Fibroblast of peridontal ligament (primary cell): ENCODE measurements around the gene PPFIA1.
"Not testable (repeated sequence)": the region's sequence is repeated elsewhere in the genome, so short reads cannot be mapped to it uniquely, and the experiment has no call there.

ENCODE experiments used
- DNase-seq: peaks from one replicate; pipeline ENCODE4 v3.0.0-alpha.2; 2010; ENCODE audit errors: extremely low read depth

Gene PPFIA1

GRCh38 chr11:70358753-70359152, 88.3 kb downstream of the PPFIA1 start:
- DNase-seq, result no peak

DNA sequence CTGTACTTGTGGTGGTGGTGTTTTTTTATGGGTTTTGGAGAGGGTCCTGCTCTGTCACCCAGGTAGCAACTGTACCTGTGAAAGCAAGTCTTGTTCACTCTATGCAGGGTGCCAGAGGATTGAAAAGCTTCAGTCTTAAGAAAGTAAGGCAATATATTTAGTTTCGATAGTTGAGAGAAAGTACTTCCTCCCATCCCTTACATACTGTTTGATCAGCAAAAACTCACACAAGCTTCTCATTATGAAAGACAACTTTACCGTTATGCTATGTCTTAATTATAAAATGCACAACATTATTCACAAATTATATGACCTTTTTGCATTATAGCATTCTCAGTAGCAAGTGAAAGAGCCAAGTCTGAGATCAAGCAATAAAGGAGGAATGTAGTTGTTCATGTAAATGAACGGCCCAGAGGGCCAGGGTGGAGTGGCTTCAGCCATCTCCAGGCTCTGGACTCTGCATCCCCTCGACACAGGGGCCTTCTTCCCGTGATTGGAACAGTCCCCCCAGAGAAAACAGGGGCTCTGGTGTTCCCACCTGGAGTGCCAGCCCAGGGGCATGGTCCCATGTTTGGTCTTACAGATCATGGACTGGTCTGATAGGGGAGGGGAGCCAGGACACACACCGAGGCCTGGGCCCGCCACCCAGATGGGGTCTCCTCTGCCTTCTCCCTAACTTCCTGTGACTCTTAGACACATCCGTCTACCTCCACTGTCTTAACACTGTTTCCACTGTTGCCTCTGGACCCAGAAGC, 89.1 kb downstream of the PPFIA1 start:
- no peak for DNase-seq

GRCh38 chr11:70360211-70360610, 89.7 kb downstream of the PPFIA1 start:
- DNase-seq, result no peak

DNA sequence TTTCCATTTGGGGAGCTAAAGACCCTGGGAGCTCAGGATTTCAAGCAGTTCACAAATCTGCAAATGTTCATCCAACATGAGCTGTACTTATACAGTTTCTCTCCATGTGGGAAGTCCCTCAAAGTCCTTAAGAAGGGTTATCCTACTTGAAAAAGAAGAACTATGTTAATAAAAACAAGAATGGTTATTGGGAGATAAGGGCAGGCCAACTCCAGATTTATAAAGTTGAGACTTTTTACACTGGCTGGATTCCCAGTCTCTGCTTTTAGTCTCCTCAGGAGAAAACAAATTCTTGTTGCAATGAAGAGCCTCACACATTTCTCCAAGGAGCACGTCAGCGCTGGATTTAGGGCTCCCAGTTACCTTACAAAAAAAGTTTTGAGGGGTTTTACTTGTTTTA, 93.7 kb downstream of the PPFIA1 start:
- DNase-seq, result no peak

DNA sequence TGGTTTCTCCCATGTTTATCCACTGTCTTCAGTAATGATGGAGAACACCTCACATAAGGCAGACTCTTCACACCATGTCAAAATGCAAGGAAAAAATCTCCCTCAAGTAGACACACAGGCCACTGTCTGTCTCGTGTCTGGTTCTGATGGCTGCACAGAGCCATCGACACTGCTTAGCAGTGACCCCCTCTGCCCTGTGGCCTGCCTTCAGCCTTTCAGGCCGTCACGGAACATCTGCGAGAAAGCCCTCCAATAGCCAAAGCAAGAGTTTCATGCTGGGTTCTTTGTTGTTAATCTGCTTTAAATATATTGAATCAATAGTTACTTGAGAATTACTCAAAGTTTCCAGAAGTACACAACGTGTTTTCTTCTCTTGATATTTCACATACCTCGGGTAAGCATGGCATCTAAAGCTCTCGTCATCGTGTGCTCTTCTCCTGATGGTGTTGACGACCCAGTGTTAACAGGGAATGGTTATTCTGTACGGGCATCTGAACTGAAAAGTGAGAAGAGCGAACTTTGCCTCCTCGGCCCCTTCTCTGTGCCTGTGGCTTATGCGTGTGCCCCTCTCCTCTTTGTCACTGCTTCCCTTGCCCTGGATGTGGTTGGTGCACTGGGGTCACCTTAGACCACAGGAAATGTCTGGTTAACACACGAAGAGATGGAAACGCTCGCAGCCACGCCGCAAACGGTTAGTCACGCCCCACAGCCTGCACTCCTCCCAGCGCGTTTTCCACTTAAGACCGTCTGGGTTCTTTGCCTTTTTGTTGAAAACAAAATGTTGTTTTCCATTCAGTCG, 94.5 kb downstream of the PPFIA1 start:
- no peak for DNase-seq

DNA sequence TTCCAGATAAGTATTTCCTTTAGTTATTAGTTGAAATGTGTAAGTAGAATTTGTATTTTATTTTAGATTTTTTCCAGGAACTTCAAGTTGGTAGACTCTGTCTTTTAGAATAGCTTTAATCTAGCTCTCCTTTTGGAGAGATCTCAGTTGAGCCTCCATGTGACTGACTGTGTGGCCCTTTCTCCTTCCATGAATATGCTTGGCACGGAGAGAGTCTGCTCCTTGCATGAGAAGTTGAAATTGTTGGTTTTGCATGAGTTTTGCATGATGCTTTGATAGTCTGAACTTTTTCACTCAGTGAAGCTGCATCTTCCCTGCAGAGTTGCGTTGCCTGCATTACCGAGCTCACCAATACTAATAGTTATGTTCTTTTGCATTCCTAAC, 95.0 kb downstream of the PPFIA1 start:
- DNase-seq, result no peak

DNA sequence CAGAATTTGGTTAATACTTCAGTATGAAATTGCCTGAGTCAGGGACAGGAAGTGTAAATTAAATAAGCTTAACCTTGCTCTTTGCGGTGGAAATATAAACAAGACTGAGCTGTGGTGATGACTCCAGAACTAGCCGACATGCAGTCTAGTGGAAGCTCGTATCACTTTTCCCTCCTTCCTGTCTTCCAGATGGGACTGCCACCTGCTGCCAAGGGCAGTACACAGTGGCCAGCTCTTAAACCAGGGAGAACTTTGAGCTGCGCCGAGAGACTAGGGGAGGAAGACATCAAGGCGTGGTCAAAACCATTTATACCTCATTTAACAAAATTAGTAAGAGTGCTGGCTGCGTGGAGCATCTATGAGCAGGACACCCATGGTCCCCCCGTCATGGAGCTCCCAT, 96.6 kb downstream of the PPFIA1 start:
- DNase-seq, result peak; percentile 8

DNA sequence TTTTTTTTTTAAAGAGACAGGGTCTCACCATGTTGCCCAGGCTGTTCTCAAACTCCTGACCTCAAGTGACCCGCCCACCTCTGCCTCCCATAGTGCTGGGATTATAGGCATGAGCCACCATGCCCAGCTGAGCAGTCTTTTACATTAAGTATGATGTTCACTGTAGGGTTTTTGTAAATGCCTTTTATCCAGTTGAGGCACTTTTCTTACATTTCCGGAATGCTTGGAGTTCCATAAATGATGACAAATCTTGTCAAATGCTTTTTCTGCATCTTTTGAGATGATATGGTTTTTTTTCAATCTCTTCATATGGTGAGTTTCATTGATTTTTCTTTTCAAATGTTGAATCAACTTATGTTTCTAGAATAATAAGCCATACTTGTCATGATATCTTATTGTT, 98.5 kb downstream of the PPFIA1 start:
- no peak for DNase-seq

DNA sequence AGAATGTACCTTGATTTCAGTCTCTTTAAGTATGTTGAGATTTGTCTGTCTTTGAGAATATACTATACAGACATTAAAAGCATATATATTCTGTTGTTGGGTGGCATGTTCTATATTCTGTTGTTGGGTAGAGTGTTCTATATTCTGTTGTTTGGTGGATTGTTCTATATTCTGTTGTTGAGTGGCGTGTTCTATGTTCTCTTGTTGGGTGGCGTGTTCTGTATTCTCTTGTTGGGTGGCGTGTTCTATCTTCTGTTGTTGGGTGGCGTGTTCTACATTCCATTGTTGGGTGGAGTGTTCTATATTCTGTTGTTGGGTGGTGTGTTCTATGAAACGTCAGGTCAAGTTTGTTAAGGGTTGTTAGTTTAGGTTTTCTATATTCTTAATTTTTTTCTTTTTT, 100.8 kb downstream of the PPFIA1 start:
- DNase-seq, result no peak

DNA sequence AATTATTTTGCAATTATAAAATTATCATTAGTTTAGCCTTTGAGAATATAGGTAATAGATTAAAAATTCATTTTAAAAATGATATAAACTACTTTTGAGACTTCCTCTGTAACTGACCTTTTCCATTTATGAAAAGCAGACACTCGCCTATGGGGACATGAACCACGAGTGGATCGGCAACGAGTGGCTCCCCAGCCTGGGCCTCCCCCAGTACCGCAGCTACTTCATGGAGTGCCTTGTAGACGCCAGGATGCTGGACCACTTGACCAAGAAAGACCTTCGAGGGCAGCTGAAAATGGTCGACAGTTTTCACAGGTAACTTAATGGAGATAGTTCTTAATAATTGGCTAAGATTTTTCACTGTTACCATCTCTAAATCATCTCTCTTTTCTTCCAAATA, 101.6 kb downstream of the PPFIA1 start:
- no peak for DNase-seq

- DNase-seq, result no peak
Measured at GRCh38 chr11:70376621-70377020, 106.1 kb downstream of the PPFIA1 start.

DNA sequence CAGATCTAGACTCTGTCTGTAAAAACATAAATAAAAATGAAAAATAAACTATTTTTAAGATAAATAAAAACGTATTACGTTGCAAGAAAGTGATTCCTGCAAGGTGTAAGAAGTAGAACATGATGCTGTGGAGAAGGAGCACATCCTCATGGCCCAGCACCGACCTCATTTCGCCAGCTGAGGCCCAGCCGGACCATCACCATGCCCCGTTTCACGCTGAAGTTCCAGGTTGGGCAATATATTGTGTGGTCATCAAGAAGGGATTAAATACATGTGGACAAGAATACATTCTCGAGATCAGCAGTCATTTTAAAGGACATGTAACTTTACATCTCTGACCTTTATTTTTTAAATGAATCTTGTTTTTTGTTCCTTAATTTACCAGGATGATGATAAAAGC, 107.2 kb downstream of the PPFIA1 start:
- DNase-seq, result no peak

GRCh38 chr11:70378506-70379134, 108.1 kb downstream of the PPFIA1 start:
- DNase-seq, result no peak

GRCh38 chr11:70381350-70381749, 110.9 kb downstream of the PPFIA1 start:
- no peak for DNase-seq

- peak; percentile 88 for DNase-seq
Measured at GRCh38 chr11:70381872-70382861, 111.7 kb downstream of the PPFIA1 start.

GRCh38 chr11:70383664-70384565, 113.4 kb downstream of the PPFIA1 start:
- no peak for DNase-seq

DNA sequence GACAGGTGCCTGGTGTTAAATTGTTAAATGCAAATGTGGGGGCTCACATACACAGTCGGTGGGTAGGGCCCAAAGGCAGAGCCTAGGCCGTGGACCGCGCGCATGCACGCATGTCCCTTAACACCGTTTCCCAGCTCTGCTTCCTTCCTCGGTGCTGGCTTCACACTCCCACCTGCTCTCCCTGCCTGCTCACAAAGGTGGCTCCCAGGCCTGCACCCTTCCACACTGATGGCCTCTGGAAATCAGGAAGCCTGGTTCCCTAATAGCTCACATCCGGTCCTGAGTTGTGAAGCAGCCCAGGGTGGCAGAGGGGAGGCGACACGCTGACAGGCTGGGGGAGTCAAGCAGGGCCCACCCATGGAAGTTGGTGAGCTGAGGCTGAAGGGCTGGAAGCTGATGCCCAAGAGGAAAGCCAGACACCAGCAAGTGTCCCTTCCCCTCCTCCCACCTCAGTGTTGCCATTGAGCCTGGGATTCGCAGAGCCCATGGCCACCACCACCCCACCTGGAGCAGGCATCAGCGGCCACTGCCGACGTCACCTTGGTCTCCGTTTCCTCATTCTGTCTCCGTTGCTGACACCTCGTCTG, 114.2 kb downstream of the PPFIA1 start:
- DNase-seq, result no peak

DNA sequence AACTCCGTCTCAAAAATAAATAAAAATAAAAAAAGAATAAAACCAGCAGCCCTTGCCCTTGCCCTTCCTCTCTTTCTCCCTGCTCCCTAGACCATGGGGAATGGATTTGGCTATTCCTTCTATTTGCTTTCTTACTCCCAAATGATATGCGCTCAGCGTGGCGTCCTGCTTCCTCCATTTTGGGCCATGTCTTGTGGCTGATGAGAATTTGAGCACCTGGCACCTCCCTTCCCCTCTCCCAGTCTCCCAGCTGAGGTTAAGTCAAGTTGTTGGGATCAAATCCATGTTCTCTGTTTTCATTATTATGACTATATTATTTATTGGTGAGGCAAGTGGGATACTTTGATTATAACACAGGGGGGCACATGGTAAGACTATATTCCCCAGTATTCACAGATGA, 117.1 kb downstream of the PPFIA1 start:
- DNase-seq, result no peak

DNA sequence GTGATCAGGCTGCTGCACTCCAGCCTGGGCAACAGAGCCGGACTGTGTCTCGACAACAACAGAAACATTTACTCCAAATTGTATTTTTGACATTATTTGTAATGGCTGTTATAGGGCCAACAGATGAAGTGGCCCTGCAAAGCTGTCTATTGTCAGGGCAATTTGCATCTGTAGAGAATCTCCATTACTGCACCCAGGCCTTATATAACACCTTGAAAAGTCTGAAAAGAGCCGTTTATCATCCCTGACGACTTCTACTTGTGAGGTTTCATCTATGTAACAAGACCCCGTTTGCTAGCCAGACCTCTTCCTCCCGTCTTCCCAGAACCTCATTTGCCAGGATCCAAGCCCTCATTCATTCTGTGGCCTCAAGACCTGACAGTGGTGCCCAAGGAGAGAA, 118.7 kb downstream of the PPFIA1 start:
- DNase-seq, result no peak

- not testable (repeated sequence) for DNase-seq
Measured at GRCh38 chr11:70390882-70391281, 120.4 kb downstream of the PPFIA1 start.
